GM04504 (cell line): ENCODE results near the gene PARP16.

Experiments used
- DNase-seq: peaks from one replicate; pipeline ENCODE4 v3.0.0-alpha.2; 2012; ENCODE audit warnings: low read depth

The PARP16 gene

GRCh38 chr15:65286704-65287519, at the start of gene PARP16:
PARP16 (minus strand) TSS chr15:65286883; CDS start chr15:65286426, 457 bp downstream.
- DNase-seq = peak; percentile 46

- DNase-seq = no peak
These were observed 48.8 kb upstream of the PARP16 start for GRCh38 chr15:65335278-65336055.

- no peak for DNase-seq
These were observed 48.0 kb upstream of the PARP16 start for GRCh38 chr15:65334586-65335231.

GRCh38 chr15:65333856-65334255, 47.2 kb upstream of the PARP16 start:
- DNase-seq = no peak

GRCh38 chr15:65333148-65333820, 46.6 kb upstream of the PARP16 start:
- no peak for DNase-seq

GRCh38 chr15:65332391-65333147, 45.9 kb upstream of the PARP16 start:
- no peak for DNase-seq

GRCh38 chr15:65331811-65332210, 45.1 kb upstream of the PARP16 start:
- DNase-seq = no peak

- DNase-seq = no peak
These were observed 44.4 kb upstream of the PARP16 start for GRCh38 chr15:65330934-65331645.

GRCh38 chr15:65329984-65330735, 43.5 kb upstream of the PARP16 start:
- DNase-seq = no peak

GRCh38 chr15:65329288-65329983, 42.8 kb upstream of the PARP16 start:
- no peak for DNase-seq

- DNase-seq = no peak
These were observed 42.0 kb upstream of the PARP16 start for GRCh38 chr15:65328506-65329287.

- DNase-seq = no peak
These were observed 41.1 kb upstream of the PARP16 start for GRCh38 chr15:65327651-65328393.

GRCh38 chr15:65326818-65327217, 40.1 kb upstream of the PARP16 start:
- no peak for DNase-seq

- no peak for DNase-seq
These were observed 39.4 kb upstream of the PARP16 start for GRCh38 chr15:65326117-65326526.

GRCh38 chr15:65323071-65323511, 36.4 kb upstream of the PARP16 start:
- no peak for DNase-seq

- peak; percentile 46 for DNase-seq
These were observed 32.2 kb upstream of the PARP16 start for GRCh38 chr15:65318870-65319356.

- no peak for DNase-seq
These were observed 25.8 kb upstream of the PARP16 start for GRCh38 chr15:65312400-65312916.
